ENCODE results near the gene C1QTNF12.

Gene C1QTNF12

DNA sequence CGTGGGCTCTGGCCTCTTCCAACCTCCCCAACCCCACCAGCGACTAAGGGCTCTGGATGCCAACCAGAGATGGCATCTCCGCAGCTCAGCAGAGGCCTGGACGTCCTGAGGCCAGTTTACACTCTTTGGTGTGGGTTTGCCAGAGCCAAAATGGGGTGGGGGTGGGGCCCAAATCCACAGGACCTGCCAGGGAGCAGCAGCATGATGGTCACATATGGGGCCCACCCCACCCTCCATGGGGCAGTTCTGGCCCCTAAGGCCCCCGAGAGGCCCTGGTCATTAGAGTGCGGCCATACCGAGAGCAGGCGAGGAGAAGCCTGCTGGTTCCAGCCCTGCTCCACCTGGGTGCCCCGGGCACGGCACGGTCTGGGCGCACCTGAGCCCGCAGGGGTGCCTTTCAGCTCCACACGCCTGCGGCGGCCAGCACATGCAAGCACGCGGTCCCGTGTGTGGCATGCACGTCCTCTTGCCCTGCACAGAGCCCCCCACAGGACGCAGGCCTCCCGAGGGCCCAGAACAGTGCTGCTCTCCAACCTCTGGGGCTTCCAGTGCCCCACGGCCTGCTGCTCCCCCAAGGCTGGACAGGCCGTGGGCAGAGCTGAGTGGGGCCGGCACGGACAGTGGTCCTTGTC, 4.8 kb downstream of the C1QTNF12 start:
- no peak for DNase-seq

GRCh38 chr1:1240822-1241587, 5.5 kb downstream of the C1QTNF12 start:
- no peak for DNase-seq

DNA sequence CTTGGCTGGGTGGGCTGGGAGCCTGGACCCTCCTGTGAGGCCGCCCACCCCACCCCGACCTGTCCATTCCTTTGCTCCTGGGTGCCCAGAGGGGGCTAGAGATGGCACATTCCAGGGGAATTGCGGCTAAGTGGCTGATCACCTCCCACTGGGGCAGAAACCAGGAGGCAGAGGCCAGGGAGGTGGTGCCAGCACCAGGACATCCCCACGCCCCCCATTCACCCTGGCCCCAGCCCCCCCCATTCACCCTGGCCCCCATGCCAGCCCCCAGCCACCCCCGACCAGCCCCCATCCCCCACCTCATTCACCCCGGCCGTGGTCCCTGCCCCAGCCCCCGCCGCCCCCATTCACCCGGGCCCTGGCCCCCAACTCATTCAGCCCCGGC, 6.2 kb downstream of the C1QTNF12 start:
- no peak for DNase-seq

DNA sequence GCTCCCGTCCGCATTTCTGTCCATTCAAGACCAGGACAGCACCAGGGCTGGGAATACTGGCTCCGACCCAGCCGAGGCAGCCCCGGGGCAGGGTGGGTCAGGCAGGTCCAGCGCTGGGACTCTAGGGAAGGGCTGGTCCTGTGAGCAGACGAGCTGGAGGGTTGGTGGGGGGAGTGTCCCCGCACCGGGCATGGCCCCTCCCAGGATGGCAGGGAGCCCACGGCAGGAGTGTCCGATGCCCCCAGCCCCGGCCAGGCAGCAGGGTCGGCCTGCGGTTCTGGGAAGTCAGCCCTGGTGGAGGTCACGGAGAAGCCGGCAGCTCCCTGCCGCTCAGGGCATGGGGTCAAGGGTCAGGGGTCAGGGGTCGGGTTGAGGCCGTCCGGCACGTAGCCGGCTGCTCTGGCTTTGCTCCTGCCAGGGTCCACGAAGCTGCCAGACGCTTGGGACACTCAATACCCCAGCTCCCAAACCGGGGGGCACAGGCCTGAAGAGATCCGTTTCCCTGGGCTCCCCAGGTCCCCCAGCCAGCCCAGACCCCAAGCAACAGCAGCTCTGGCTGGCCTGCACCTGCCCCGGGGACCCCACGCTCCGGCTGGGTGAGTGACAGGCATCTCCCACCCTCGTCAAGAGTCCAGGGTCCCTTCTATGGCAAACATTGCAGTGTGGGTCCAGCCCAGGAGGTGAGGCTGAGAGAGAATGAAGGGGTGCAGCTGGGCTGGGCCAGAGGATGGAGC, 6.7 kb downstream of the C1QTNF12 start:
- DNase-seq, result no peak

DNA sequence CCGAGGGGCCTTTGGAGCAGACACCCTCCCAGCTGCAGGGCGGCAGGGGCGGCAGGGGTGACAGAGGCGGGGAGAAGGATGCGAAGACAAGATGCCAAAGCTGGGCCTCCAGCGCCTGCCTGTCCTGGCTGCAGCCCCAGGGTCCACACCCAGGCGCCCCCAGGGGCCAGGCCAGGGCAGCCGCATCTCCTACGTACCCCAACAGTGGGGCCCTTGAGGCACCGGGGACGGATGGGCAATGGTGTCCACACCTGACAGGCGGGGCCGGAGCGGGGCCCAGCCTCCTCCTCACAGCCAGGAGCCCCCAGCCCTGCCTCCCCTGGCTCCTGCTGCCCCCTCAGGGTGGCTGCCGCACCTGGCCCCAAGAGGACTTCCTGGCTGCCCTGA, 7.3 kb downstream of the C1QTNF12 start:
- no peak for DNase-seq

GRCh38 chr1:1238702-1239178, 7.8 kb downstream of the C1QTNF12 start:
- no peak for DNase-seq

DNA sequence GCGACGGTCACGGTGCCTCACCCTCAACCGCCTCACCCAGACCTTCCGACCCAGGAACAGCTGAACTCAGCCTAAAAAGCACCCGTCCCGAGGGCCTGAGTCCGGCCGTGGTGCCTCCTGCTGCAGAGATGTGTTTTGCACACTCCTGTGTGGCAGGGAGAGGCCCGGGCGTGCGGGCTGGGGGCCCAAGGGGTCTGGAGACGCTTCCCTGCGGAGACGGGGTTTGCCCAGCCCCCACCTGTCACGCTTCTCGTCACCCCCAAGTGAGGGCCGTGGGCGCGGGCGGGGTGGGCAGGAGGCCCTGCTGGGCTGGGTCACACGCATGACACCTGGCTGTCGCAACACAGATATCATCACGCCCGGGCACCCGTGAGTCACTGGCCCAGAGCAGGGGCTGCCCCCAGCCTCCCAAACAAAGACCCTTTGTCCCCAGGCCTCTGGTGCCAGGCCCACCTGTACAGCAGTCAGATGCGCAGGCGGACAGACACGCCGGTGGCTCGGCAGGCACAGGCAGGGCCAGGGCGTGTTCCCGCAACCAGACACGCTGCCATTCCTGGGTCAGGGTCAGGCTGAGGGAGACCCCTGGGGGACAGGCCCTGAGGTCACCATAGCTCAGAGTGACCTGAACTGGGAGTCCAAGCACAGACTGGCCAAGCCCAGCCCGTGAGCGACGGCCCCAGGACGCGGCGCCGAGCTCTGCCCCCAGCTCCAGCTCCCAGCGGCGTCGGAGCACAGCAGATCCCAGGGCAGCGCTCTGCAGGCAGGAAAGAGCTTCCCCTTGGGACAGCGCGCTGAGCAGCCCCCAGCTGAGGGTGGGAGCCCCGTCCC, 8.4 kb downstream of the C1QTNF12 start:
- peak in 1 of 51 donors; percentile 10 for DNase-seq

DNA sequence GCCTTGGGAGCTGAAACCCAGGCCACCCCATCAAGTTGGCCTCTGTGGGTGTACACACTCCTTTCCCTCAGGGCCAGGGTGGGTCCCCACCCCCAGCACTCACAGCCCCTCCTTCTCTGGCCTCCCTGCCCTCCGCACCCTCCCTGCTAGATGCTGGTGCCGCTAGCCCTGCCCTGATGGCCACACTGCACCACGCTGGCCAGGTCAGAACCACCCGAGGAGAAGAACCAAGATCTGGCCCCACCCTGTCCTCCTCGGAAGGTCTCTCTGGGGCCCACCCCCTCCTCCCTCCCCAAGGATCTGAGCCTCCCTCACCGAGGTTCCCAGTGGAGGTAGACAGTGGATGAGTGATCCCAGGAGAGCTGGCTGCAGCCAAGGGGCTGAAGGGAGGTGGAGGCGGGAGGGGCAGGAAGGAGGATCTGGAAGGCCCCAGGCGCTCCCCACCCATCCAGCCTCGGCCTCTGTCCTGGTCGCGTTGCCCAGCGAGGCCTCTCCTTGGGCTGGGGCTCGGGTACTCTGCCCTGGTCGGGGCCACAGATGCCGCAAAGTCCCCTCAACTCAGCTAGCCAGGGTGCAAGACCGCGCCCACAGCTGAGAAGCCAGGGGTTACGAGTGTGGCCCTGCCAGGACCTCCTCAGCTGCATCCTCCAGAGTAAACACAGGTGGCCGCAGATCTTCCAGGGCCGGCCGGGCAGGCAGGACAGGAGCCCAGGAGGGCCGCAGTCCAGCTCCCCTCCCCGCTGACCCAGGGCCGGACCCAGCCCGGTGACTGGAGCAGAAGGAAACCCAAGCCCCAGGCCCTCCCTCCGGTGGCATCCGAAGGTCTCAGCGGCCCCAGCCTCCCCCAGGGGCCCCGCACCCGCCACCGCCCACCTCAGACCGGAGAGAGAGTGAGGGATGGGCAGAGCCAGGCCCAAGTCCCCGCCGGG, 9.3 kb downstream of the C1QTNF12 start:
- no peak for DNase-seq

- no peak for DNase-seq
Measured at GRCh38 chr1:1236176-1236763, 10.3 kb downstream of the C1QTNF12 start.

DNA sequence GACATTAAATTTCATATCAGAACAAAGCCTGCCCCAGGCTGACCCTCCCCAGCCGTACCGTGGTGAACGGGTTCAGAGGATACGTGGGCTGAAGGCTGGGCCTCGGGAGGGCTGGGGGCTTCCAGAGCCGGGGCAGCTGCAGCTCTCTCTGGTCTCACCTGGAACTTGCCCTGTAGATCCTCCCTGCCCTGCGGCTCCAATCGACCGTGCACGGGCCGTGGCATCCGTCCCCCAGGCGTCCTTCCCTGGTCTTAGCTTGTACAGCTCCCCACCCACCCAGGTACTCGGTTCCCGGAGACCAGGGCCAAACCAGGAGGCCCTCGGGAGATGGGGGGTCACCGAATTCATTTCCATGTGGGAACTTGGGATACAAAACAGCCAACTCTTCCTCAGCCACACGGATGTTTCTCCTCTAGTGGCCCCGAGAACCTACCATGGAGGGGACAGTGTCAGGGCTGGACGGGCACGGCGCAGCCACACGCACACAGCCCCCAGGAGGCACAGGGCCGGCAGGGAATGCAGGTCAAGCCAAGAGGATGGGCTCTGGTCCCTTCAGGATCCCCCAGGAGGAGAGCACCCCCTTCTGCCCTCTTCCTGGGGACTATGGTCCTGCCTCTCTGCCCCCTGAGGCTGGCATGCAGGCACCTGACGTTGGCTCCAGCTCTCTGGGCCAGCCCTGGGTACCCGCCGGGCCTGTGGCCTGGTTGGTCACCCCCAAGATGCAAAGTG, 11.3 kb downstream of the C1QTNF12 start:
- no peak for DNase-seq

- DNase-seq, result no peak
Measured at GRCh38 chr1:1234180-1234808, 12.2 kb downstream of the C1QTNF12 start.

DNA sequence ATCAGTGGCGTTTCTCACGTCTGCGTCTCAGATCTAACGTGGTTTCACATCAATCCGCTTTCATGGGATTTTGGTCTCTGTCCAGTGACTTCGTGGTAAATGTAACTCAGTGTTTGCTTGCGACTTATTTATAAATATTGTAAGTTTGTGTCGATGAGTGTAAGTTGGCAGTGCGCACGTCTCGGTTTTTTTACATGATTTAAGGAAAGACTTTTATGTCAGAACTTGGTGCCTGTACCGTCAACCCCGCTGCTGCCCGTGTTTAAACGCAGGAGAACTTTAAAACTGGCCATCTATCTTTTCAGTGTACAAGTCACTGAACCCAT, 13.0 kb downstream of the C1QTNF12 start:
- DNase-seq, result no peak

GRCh38 chr1:1232796-1233566, 13.5 kb downstream of the C1QTNF12 start:
- no peak for DNase-seq

GRCh38 chr1:1232208-1232795, 14.2 kb downstream of the C1QTNF12 start, which contains the start of gene B3GALT6:
Gene B3GALT6, plus strand, starts transcription at chr1:1232237. Its CDS starts 42 bp downstream, at chr1:1232279.
- peak in 7 of 51 donors; percentile 30 to 56 (median 44) for DNase-seq

DNA sequence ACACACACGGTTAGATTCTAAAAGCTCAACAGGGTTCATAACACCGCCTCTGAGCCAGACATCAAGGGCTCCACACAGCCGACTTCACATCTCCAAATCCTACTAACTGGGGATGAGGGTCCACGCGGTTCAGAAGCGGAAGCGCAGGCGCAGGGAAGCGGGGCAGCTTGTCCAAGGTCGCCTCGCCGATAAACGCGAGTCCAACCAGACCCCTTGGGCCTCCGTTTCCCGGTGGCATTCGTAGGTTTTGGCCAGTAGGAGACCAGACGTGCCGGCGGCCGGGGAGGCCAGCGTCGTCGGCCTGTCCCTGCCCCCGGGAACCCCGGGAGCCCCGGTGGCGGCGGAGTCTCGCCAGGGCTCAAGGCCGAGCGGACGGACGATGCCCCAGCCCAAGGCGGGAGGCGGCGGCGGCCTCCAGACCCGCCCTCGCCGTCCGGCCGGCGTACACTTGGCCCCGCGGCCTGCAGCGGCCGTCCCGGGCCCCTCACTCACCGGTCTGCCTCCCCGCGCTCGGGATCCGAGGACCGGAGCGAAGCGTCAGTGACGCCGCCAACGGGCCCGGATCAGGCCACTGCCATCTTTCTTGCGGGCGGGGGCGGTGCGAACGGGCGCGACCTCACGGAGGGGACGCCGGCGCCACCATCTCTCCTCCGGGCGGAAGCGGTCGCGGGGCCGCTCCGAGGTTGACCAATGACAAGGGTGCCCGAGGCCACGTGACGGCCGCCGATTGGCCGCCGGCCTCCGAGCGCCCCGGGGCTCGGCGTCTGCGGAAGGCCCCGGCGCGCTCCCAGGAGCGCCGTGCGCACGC, 14.9 kb downstream of the C1QTNF12 start, which contains the start of gene SDF4:
Gene SDF4, minus strand, starts transcription at position 602 of the 808 bp plus-strand sequence. CDS start 3,229 bp downstream, outside the sequence.
- peak; percentile 63 to 97 (median 93) for DNase-seq

DNA sequence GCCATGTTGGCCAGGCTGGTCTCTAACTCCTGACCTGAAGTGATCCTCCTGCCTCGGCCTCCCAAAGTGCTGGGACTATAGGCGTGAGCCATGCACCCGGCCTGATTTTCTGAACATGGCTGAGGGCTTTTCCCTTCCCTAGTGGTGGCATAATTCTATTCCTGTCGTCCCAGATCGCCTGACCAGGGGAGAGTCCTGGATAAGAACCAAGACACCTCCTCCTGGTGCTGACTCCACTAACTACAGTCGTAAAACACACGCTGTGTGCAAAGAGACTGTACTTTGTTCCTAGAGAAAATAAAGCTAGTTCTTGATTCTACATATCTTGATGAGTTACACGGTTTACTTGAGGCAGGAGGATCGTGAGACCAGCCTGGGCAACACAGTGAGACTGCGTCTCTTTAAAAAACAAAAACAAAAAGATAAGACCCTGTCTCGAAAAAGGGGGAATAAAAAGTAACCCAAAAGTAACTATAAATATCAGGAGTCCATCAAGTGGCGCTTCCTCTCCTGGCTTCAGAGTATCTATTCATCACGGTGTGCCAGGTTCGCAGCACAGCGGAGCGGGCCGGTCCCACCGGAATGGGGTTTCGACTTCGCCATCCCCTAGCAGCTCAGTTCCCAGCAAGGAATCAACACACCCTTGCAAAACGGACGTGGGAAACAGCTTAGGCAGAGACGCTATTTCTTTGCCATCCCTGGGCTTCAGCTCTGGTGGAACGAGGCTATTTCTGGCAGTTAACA, 15.7 kb downstream of the C1QTNF12 start:
- no peak for DNase-seq

Measured in hypothalamus (tissue), 51 donors.